K562 (cell line): ENCODE data around the gene IBA57. TPM values are rescaled to one million over a fixed set of nuclear protein-coding genes. Genes with fewer than 3 reads are reported as not detected.

Experiments
- ATAC-seq: fragments of 200-7000 bp; cut with Tn5 transposase; 3 replicates; pipeline ENCODE4 v1.9.1; 2020; ENCODE audit warnings: moderate library complexity
- BruUV-seq: library from RNA; stranded (reverse); fragments of 400-500 nt; replicated peaks from 2 replicates; lab custom pipeline; 2021; lab: Mats Ljungman, UMichigan
- CTCF ChIA-PET: fragments of 300-600 bp; formaldehyde crosslinking; extraction: SDS; loops from one replicate; lab custom pipeline; 2021; ENCODE audit warnings: low intra/inter-chr PET ratio; lab: Yijun Ruan, JAX
- POLR2A ChIA-PET: fragments of 300-600, 350-650 bp; sonication (Branson Sonifier 250); formaldehyde crosslinking; extraction: SDS; loops from one replicate; lab custom pipeline; 2021; ENCODE audit warnings: antibody characterized with exemption, inconsistent platforms; lab: Yijun Ruan, JAX
- DNase-seq, 4 experiments: peaks; one replicate each; pipeline versions ENCODE4 v3.0.0 to v3.0.0-alpha.2; 2011 to 2018; ENCODE audit warnings: low spot score in 3 of 4, mixed read lengths in 3 of 4; ENCODE audit errors: extremely low read depth in 1 of 4
- FAIRE-seq: peaks from 2 replicates; lab custom pipeline; 2011; peaks lifted over from hg19 to GRCh38; lab: Jason Lieb, UNC
- H2AFZ ChIP-seq: 2 replicates; pipeline ENCODE4 v1.6.0; 2011; ENCODE audit warnings: low read depth, low read length, control low read depth, inconsistent platforms
- H3K27ac ChIP-seq: fragments of 200-600 bp; 3 replicates; pipeline ENCODE4 v1.8.0; 2011; ENCODE audit warnings: low read depth, mild to moderate bottlenecking, control low read depth, inconsistent platforms, low read length, moderate library complexity, mixed read lengths; ENCODE audit errors: extremely low read depth
- H3K27me3 ChIP-seq, 2 experiments: fragments of 300-600 bp in 1 of 2; 2 replicates in 1 of 2; 3 replicates in 1 of 2; pipeline versions ENCODE4 v1.6.0 to v1.8.0; 2011; ENCODE audit warnings: inconsistent platforms in 2 of 2, low read length in 2 of 2, mild to moderate bottlenecking in 1 of 2, mixed read lengths in 1 of 2, moderate library complexity in 1 of 2; ENCODE audit not compliant: control insufficient read depth in 2 of 2, insufficient read depth in 2 of 2
- H3K36me3 ChIP-seq: fragments of 300-600 bp; 3 replicates; pipeline ENCODE4 v1.8.0; 2011; ENCODE audit warnings: mild to moderate bottlenecking, low read length, inconsistent platforms; ENCODE audit not compliant: control insufficient read depth, insufficient read depth
- H3K4me1 ChIP-seq, 2 experiments: fragments of 200-600 bp in 1 of 2; replicated peaks in 1 of 2; 2 replicates in 1 of 2; 3 replicates in 1 of 2; pipeline versions ENCODE4 v1.5.1 to v1.8.0; 2011; ENCODE audit warnings: inconsistent platforms in 2 of 2, low read length in 2 of 2, mild to moderate bottlenecking in 1 of 2, mixed read lengths in 1 of 2, moderate library complexity in 1 of 2; ENCODE audit not compliant: control insufficient read depth in 2 of 2, insufficient read depth in 2 of 2
- H3K4me2 ChIP-seq: 2 replicates; pipeline ENCODE4 v1.6.1; 2011; ENCODE audit warnings: low read length, control low read depth, inconsistent platforms, mixed read lengths; ENCODE audit not compliant: insufficient read depth
- H3K4me3 ChIP-seq: fragments of 200-600 bp; sonication (generic), shearing (Covaris generic); 2 replicates; pipeline ENCODE4 v1.5.1; 2016; ENCODE audit warnings: control low read depth, inconsistent platforms
- H3K79me2 ChIP-seq: fragments of 200-600 bp; 3 replicates; pipeline ENCODE4 v1.8.0; 2011; ENCODE audit warnings: low read length, inconsistent platforms; ENCODE audit not compliant: control insufficient read depth, insufficient read depth
- H3K9ac ChIP-seq, 2 experiments: 2 replicates each; pipeline versions ENCODE4 v1.6.0 to v1.6.1; 2011; ENCODE audit warnings: low read depth in 2 of 2, low read length in 2 of 2, control low read depth in 1 of 2, inconsistent platforms in 1 of 2, mild to moderate bottlenecking in 1 of 2, mixed read lengths in 1 of 2; ENCODE audit not compliant: insufficient read depth in 1 of 2
- H3K9me1 ChIP-seq: one replicate; pipeline ENCODE4 v1.6.0; 2011; ENCODE audit warnings: inconsistent platforms, mild to moderate bottlenecking, low read length, moderate library complexity; ENCODE audit not compliant: control insufficient read depth, insufficient read depth
- H3K9me3 ChIP-seq: replicated peaks from 2 replicates; pipeline ENCODE4 v1.5.1; 2011; ENCODE audit warnings: low read depth, low read length, inconsistent platforms; ENCODE audit not compliant: control insufficient read depth, insufficient read depth
- H4K20me1 ChIP-seq: replicated peaks from 2 replicates; pipeline ENCODE4 v1.6.1; 2011; ENCODE audit warnings: low read length, inconsistent platforms, mixed read lengths; ENCODE audit not compliant: control insufficient read depth, insufficient read depth
- MYNN ChIP-seq, 2 experiments: sonication (generic); formaldehyde crosslinking in 1 of 2; IDR thresholded peaks; 2 replicates each; pipeline versions ENCODE4 v1.5.0 to v1.6.1; 2016 to 2020; ENCODE audit warnings: antibody characterized with exemption in 1 of 2, missing genetic modification reagents in 1 of 2
- RBFOX2 ChIP-seq: fragments of 200-400 bp; formaldehyde crosslinking; IDR thresholded peaks from 2 replicates; pipeline ENCODE4 v1.6.1; 2017; ENCODE audit warnings: low read depth, mild to moderate bottlenecking, low read length, moderate library complexity
- SNIP1 ChIP-seq: fragments of 450-650 bp; IDR thresholded peaks from 2 replicates; pipeline ENCODE4 v1.7.1; 2017; ENCODE audit warnings: low read depth, mild to moderate bottlenecking
- ZNF263 ChIP-seq: sonication (generic); formaldehyde crosslinking; IDR thresholded peaks from 2 replicates; pipeline ENCODE4 v1.8.0; 2022; ENCODE audit warnings: mild to moderate bottlenecking, missing genetic modification reagents, borderline replicate concordance
- WGBS: fragments of 100-300 bp; shearing (Covaris generic); methylation state at CpG from one replicate; pipeline ENCODE4 v1.1.6; 2016; ENCODE audit warnings: low coverage, mixed read lengths; ENCODE audit not compliant: insufficient coverage; ENCODE audit errors: missing lambda C conversion rate; 5-methylcytosine and 5-hydroxymethylcytosine counted together
- in situ Hi-C: fragments of 300-500 bp; cut with MboI; formaldehyde crosslinking; loops from 4 replicates; pipeline ENCODE4 v1.15.0; 2018; ENCODE audit warnings: inconsistent platforms, mixed read lengths
- intact Hi-C: fragments of 100-400 bp; cut with micrococcal nuclease; formaldehyde crosslinking; loops from 2 replicates; pipeline ENCODE4 v1.14.2; 2022
- polyA plus RNA-seq, 8 experiments: library from polyadenylated mRNA; depleted of rRNA in 4 of 8; stranded (reverse) in 5 of 8; unstranded in 3 of 8; fragments of >200 nt; fragmentation: Nextera tagmentation in 2 of 8; fragmentation: Illumina TruSeq in 1 of 8; extraction: Ambion mirVana in 2 of 8; extraction: Trizol in 1 of 8; gene quantifications; 2 replicates each; pipeline versions ENCODE4 v1.2.1 to v1.2.3, GENCODE V29; 2011 to 2014; ENCODE audit warnings: inconsistent platforms in 1 of 8, missing spikeins in 1 of 8
- total RNA-seq, 7 experiments: library from RNA; depleted of rRNA in 6 of 7; stranded (reverse); fragments of >200 nt in 6 of 7; fragmentation: Illumina TruSeq in 2 of 7; extraction: Trizol in 2 of 7; gene quantifications; 2 replicates each; pipeline versions ENCODE4 v1.2.1 to v1.2.3, GENCODE V29; 2011 to 2021; ENCODE audit warnings: low replicate concordance in 1 of 7
- TF ChIP-seq, protein P1 (sequence below): fragments of 250-450 bp; sonication (Bioruptor Pico); IDR thresholded peaks from 2 replicates; pipeline ENCODE4 v1.4.0; 2020; ENCODE audit warnings: mild to moderate bottlenecking, moderate library complexity, borderline replicate concordance
- TF ChIP-seq, protein P2 (sequence below): fragments of 200-800 bp; sonication (Bioruptor generic); IDR thresholded peaks from 2 replicates; pipeline ENCODE4 v1.6.1; 2017; ENCODE audit warnings: missing genetic modification characterization, missing compliant biosample characterization
- TF ChIP-seq, protein P3 (sequence below): fragments of 450-650 bp; IDR thresholded peaks from 2 replicates; pipeline ENCODE4 v1.6.1; 2014; ENCODE audit warnings: low read depth, mild to moderate bottlenecking, moderate library complexity, borderline replicate concordance

Gene IBA57
- total and polyA plus RNA-seq, 9 of the 15 experiments (the other 6 are each of a cell fraction or from before 2014, with no cell fraction given), result 0.77 to 15.5 (median 2.7) TPM

DNA sequence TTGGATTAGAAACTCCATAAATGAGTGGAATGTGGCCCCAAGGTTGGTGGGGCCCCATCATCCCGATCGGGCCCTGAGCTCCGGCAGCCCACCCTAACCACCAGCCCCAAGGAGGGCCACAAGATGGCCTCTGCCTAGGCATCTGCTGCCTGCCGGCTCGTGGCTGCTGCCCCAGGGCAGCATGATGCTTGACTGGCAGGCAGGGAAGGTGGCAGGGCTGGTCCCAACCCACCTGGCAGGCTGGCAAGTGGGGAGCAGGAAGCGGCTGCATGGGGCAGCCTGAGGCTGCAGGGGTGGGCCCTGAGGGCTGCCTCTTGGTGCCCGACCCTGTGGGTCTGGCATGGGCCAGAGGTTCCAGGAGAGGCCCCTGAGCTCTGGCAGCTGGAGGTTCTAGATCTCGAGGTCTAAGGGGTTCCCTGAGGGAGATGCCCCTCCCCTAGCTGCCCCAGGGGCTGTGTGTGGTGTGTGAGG, 16.6 kb upstream of the IBA57 start:
- peaks cover 41% of the 10 kb centered on the region; the same call in 2 of the 3 replicates for H3K36me3 ChIP-seq
- H3K4me3 ChIP-seq, result no peak overlapping the region
- H3K79me2 ChIP-seq, result peaks cover 58% of the 10 kb centered on the region
- ChIA-PET POLR2A (interaction anchor here (0.6 to 2.3 kb wide), 8 partner anchors 8 to 30 kb away, joined by 3 to 11 read pairs (median 6); partner anchors contain the start of gene GUK1), CTCF (no interaction called here)
- peak overlapping the region; percentile 62 for H3K27ac ChIP-seq
- DNase-seq, result no peak
- H3K4me2 ChIP-seq, result no peak overlapping the region
- BruUV-seq, result no TSS peak
- no peak overlapping the region for H2AFZ ChIP-seq
- in situ Hi-C loops, result no loop called here
- peak overlapping the region in 1 of 2 experiments; percentile 91; a peak in 2 of 4 replicates for H3K9ac ChIP-seq
- H3K27me3 ChIP-seq, result no peaks in the 10 kb centered on the region
- H3K4me1 ChIP-seq, result peaks cover 42 to 91% of the 10 kb centered on the region in 2 experiments
- no peak for ATAC-seq
- H3K9me3 ChIP-seq, result no peaks in the 10 kb centered on the region
- peaks cover 16% of the 10 kb centered on the region for H3K9me1 ChIP-seq
- 83% methylated on average over 7 of the region's 8 CpGs for WGBS
- intact Hi-C loops, result no loop called here
- H4K20me1 ChIP-seq, result peaks cover 35% of the 10 kb centered on the region
- FAIRE-seq, result no peak
- 0 out of 2 replicates have a peak, but pooled peaks have one; percentile 41 for TF ChIP-seq ZNF263 (CRISPR knock-in tag)
- TF ChIP-seq SNIP1, result no peak
- peak; percentile 11; the same call in 1 of the 2 replicates for TF ChIP-seq MYNN (IDR thresholded peaks at IDR 0.05)
- no peak for TF ChIP-seq MYNN (CRISPR knock-in tag; IDR thresholded peaks at IDR 0.05)
- TF ChIP-seq, protein P1, sequence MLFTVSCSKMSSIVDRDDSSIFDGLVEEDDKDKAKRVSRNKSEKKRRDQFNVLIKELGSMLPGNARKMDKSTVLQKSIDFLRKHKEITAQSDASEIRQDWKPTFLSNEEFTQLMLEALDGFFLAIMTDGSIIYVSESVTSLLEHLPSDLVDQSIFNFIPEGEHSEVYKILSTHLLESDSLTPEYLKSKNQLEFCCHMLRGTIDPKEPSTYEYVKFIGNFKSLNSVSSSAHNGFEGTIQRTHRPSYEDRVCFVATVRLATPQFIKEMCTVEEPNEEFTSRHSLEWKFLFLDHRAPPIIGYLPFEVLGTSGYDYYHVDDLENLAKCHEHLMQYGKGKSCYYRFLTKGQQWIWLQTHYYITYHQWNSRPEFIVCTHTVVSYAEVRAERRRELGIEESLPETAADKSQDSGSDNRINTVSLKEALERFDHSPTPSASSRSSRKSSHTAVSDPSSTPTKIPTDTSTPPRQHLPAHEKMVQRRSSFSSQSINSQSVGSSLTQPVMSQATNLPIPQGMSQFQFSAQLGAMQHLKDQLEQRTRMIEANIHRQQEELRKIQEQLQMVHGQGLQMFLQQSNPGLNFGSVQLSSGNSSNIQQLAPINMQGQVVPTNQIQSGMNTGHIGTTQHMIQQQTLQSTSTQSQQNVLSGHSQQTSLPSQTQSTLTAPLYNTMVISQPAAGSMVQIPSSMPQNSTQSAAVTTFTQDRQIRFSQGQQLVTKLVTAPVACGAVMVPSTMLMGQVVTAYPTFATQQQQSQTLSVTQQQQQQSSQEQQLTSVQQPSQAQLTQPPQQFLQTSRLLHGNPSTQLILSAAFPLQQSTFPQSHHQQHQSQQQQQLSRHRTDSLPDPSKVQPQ, result no peak
- peak; percentile 52 for TF ChIP-seq RBFOX2
- TF ChIP-seq, protein P2, sequence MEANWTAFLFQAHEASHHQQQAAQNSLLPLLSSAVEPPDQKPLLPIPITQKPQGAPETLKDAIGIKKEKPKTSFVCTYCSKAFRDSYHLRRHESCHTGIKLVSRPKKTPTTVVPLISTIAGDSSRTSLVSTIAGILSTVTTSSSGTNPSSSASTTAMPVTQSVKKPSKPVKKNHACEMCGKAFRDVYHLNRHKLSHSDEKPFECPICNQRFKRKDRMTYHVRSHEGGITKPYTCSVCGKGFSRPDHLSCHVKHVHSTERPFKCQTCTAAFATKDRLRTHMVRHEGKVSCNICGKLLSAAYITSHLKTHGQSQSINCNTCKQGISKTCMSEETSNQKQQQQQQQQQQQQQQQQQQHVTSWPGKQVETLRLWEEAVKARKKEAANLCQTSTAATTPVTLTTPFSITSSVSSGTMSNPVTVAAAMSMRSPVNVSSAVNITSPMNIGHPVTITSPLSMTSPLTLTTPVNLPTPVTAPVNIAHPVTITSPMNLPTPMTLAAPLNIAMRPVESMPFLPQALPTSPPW (CRISPR knock-in tag), result no peak
- TF ChIP-seq, protein P3, sequence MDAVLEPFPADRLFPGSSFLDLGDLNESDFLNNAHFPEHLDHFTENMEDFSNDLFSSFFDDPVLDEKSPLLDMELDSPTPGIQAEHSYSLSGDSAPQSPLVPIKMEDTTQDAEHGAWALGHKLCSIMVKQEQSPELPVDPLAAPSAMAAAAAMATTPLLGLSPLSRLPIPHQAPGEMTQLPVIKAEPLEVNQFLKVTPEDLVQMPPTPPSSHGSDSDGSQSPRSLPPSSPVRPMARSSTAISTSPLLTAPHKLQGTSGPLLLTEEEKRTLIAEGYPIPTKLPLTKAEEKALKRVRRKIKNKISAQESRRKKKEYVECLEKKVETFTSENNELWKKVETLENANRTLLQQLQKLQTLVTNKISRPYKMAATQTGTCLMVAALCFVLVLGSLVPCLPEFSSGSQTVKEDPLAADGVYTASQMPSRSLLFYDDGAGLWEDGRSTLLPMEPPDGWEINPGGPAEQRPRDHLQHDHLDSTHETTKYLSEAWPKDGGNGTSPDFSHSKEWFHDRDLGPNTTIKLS, result peak; percentile 66; the same call in 1 of the 2 replicates
